Kidney (tissue), 14 donors: ENCODE measurements around the gene RAPH1. TPM values are rescaled to one million over a fixed set of nuclear protein-coding genes. Genes with fewer than 3 reads are reported as not detected.
"Not testable (repeated sequence)": the region's sequence is repeated elsewhere in the genome, so short reads cannot be mapped to it uniquely, and the experiment has no call there.

Source experiments
- DNase-seq, 5 donors: peaks; one replicate each; pipeline ENCODE4 v3.0.0-alpha.2; 2013 to 2020
- FAIRE-seq: peaks from 2 replicates; lab custom pipeline; 2012; peaks lifted over from hg19 to GRCh38; lab: Jason Lieb, UNC
- H3K27ac ChIP-seq, 2 donors: one replicate each; pipeline ENCODE4 v1.7.0; 2013; ENCODE audit warnings: low read depth in 2 of 2, low read length in 2 of 2, inconsistent platforms in 1 of 2
- H3K27me3 ChIP-seq: one replicate; pipeline ENCODE4 v1.7.1; 2013; ENCODE audit warnings: low read length, inconsistent platforms; ENCODE audit not compliant: control insufficient read depth, insufficient read depth
- H3K36me3 ChIP-seq, 3 donors: one replicate each; pipeline versions ENCODE4 v1.7.0 to v1.7.1; 2013; ENCODE audit warnings: low read length in 3 of 3, control low read depth in 1 of 3, inconsistent platforms in 1 of 3; ENCODE audit not compliant: insufficient read depth in 3 of 3, control insufficient read depth in 2 of 3
- H3K4me1 ChIP-seq, 3 donors: one replicate each; pipeline versions ENCODE4 v1.7.0 to v1.7.1; 2013; ENCODE audit warnings: low read length in 3 of 3, inconsistent platforms in 1 of 3, low read depth in 1 of 3; ENCODE audit not compliant: control insufficient read depth in 2 of 3, insufficient read depth in 2 of 3
- H3K4me3 ChIP-seq, 3 donors: one replicate each; pipeline versions ENCODE4 v1.7.0 to v1.8.1; 2013; ENCODE audit warnings: low read length in 3 of 3, control low read depth in 1 of 3, inconsistent platforms in 1 of 3
- H3K9ac ChIP-seq, 3 donors: one replicate each; pipeline versions ENCODE4 v1.7.0 to v1.7.1; 2013; ENCODE audit warnings: low read length in 3 of 3, control low read depth in 1 of 3, inconsistent platforms in 1 of 3
- H3K9me3 ChIP-seq, 3 donors: one replicate each; pipeline versions ENCODE4 v1.7.0 to v1.7.1; 2013; ENCODE audit warnings: low read length in 3 of 3, control low read depth in 1 of 3, inconsistent platforms in 1 of 3; ENCODE audit not compliant: control insufficient read depth in 2 of 3, insufficient read depth in 1 of 3
- CTCF ChIP-seq: IDR thresholded peaks from 3 replicates; pipeline ENCODE4 v1.5.1; 2012; ENCODE audit warnings: mild to moderate bottlenecking, moderate library complexity, borderline replicate concordance; ENCODE audit not compliant: insufficient read depth; ENCODE audit errors: extremely low read depth
- intact Hi-C: fragments of 100-400 bp; cut with DNase I; formaldehyde crosslinking; loops from one replicate; pipeline ENCODE4 v1.11.1; 2022
- polyA plus RNA-seq: library from polyadenylated mRNA; stranded (reverse); fragments of 350-450 nt; fragmentation: Illumina TruSeq; extraction: RNeasy Lipid Tissue Mini Kit (QIAGEN cat#74804); gene quantifications from one replicate; pipeline ENCODE4 v1.2.3, GENCODE V29; 2014; ENCODE audit warnings: low read depth, low replicate concordance; ENCODE audit not compliant: insufficient read depth
- total RNA-seq: library from RNA; stranded (reverse); fragmentation: NEBNext Ultra II Directional; extraction: Animal tissue kit (Norgen Biotek cat#: 25700); gene quantifications from one replicate; pipeline ENCODE4 v1.2.1, GENCODE V29; 2021
- donor health status: control.
- donor health status: control.
- donor health status: control.
- donor health status: control.
- donor health status: control.
- donor health status: DM: yes; HTN: yes; CAD: no.
- donor health status: Normal renal cell carcinoma (clear cell type).

RAPH1 gene
- total and polyA plus RNA-seq, 2 donors from 2014 or later = 3.5 to 90.7 TPM

- Histone ChIP-seq H3K4me3 (no peak overlapping the region), H3K4me1 (no peaks in the 10 kb centered on the region), H3K27ac (no peak overlapping the region), H3K36me3 (no peaks in the 10 kb centered on the region), H3K27me3 (no peaks in the 10 kb centered on the region), H3K9ac (no peak overlapping the region), H3K9me3 (no peaks in the 10 kb centered on the region)
- DNase-seq = no peak
- intact Hi-C loops = no loop called here
- TF ChIP-seq CTCF = no peak
- FAIRE-seq = no peak
Measured at GRCh38 chr2:203544402-203544801, 9.3 kb upstream of the RAPH1 start.

- FAIRE-seq = no peak
- no peaks in the 10 kb centered on the region for H3K9me3 ChIP-seq
- H3K4me1 ChIP-seq = no peaks in the 10 kb centered on the region
- intact Hi-C loops = no loop called here
- H3K9ac ChIP-seq = no peak overlapping the region
- H3K27ac ChIP-seq = no peak overlapping the region
- no peak for DNase-seq
- no peak overlapping the region for H3K4me3 ChIP-seq
- H3K27me3 ChIP-seq = no peaks in the 10 kb centered on the region
- H3K36me3 ChIP-seq = no peaks in the 10 kb centered on the region
- no peak for TF ChIP-seq CTCF
Measured at GRCh38 chr2:203543898-203544328, 8.8 kb upstream of the RAPH1 start.

GRCh38 chr2:203540598-203540997 lies 5.5 kb upstream of the RAPH1 start:
- H3K36me3 ChIP-seq, H3K4me1 ChIP-seq, DNase-seq, FAIRE-seq, H3K9ac ChIP-seq, H3K4me3 ChIP-seq, intact Hi-C loops, H3K27ac ChIP-seq, H3K9me3 ChIP-seq, H3K27me3 ChIP-seq: not testable (repeated sequence)

GRCh38 chr2:203538237-203538636 lies 3.1 kb upstream of the RAPH1 start:
- H3K36me3 ChIP-seq, intact Hi-C loops, FAIRE-seq: not testable (repeated sequence)

GRCh38 chr2:203536586-203536951 lies 1.5 kb upstream of the RAPH1 start:
- H3K4me3 ChIP-seq, H3K9me3 ChIP-seq, H3K9ac ChIP-seq, H3K27ac ChIP-seq, DNase-seq, intact Hi-C loops, FAIRE-seq, H3K27me3 ChIP-seq, H3K36me3 ChIP-seq: not testable (repeated sequence)
- peaks cover 0 to 11% (median 0%) of the 10 kb centered on the region in 3 donors for H3K4me1 ChIP-seq

More at GRCh38 chr2:203538237-203538636, 3.1 kb upstream of the RAPH1 start:
- H3K4me3 ChIP-seq, DNase-seq, H3K9ac ChIP-seq, H3K9me3 ChIP-seq, H3K27ac ChIP-seq, H3K27me3 ChIP-seq: not testable (repeated sequence)
- H3K4me1 ChIP-seq = peaks cover 0 to 11% (median 0%) of the 10 kb centered on the region in 3 donors
